GM12878 (cell line): ENCODE data around the gene ADCY2.

Experiments used
- CHD2 ChIP-seq: IDR thresholded peaks from 2 replicates; pipeline ENCODE4 v1.6.1; 2011; ENCODE audit warnings: low read depth, low read length, improper control_type of control experiment, borderline replicate concordance
- CTCF ChIP-seq, 3 experiments: IDR thresholded peaks in 2 of 3; conservative IDR thresholded peaks in 1 of 3; 2 replicates each; pipeline ENCODE4 v1.5.1; 2011; ENCODE audit warnings: low read depth in 3 of 3, low read length in 3 of 3, mild to moderate bottlenecking in 3 of 3, control low read depth in 2 of 3, moderate library complexity in 2 of 3, inconsistent platforms in 1 of 3, mixed read lengths in 1 of 3; ENCODE audit not compliant: control insufficient read depth in 2 of 3, insufficient read depth in 1 of 3; ENCODE audit errors: extremely low read depth in 1 of 3
- EP300 ChIP-seq, 2 experiments: fragments of 150-350 bp in 1 of 2; IDR thresholded peaks; 2 replicates each; pipeline ENCODE4 v1.6.1; 2011 to 2012; ENCODE audit warnings: low read depth in 2 of 2, low read length in 2 of 2, borderline replicate concordance in 1 of 2, improper control_type of control experiment in 1 of 2, inconsistent platforms in 1 of 2; ENCODE audit not compliant: control insufficient read depth in 1 of 2
- GABPA ChIP-seq: IDR thresholded peaks from 2 replicates; pipeline ENCODE4 v1.6.1; 2014; ENCODE audit warnings: antibody characterized with exemption, low read depth, mild to moderate bottlenecking, inconsistent platforms
- MAX ChIP-seq: IDR thresholded peaks from 2 replicates; pipeline ENCODE4 v1.6.1; 2012; ENCODE audit warnings: low read depth, low read length, improper control_type of control experiment
- RFX5 ChIP-seq: IDR thresholded peaks from 2 replicates; pipeline ENCODE4 v1.6.1; 2011; ENCODE audit warnings: low read depth, low read length, improper control_type of control experiment
- WRNIP1 ChIP-seq: IDR thresholded peaks from 2 replicates; pipeline ENCODE4 v1.6.1; 2011; ENCODE audit warnings: low read depth, low read length, improper control_type of control experiment, borderline replicate concordance

GRCh38 chr5:7659420-7659819 lies 263.5 kb downstream of the ADCY2 start:
- TF ChIP-seq WRNIP1 (no peak), CTCF (IDR thresholded peaks at IDR 0.05 in 2 of 3, conservative IDR thresholded peaks at IDR 0.05 in 1 of 3; ENCODE audit: control insufficient read depth in 2 of 3, extremely low read depth in 1 of 3, insufficient read depth in 1 of 3, low read depth in 3 of 3, low read length in 3 of 3) (no peak), EP300 (IDR thresholded peaks at IDR 0.05; ENCODE audit: borderline replicate concordance in 1 of 2, control insufficient read depth in 1 of 2, low read depth in 2 of 2, low read length in 2 of 2) (no peak), CHD2 (no peak), GABPA (no peak), MAX (no peak), RFX5 (no peak)
